Breast epithelium (tissue), 3 donors: ENCODE data around the gene CLPSL1.
"Not testable (repeated sequence)": the region's sequence is repeated elsewhere in the genome, so short reads cannot be mapped to it uniquely, and the experiment has no call there.

ENCODE experiments used
- CTCF ChIP-seq, 3 donors: fragments of 450-650 bp; IDR thresholded peaks; one replicate each; pipeline ENCODE4 v1.5.1; 2016 to 2017; ENCODE audit warnings: antibody characterized with exemption in 3 of 3, mild to moderate bottlenecking in 3 of 3, moderate library complexity in 3 of 3
- POLR2A ChIP-seq: fragments of 450-650 bp; IDR thresholded peaks from one replicate; pipeline ENCODE4 v1.6.1; 2016; ENCODE audit warnings: antibody characterized with exemption, mild to moderate bottlenecking, moderate library complexity

DNA sequence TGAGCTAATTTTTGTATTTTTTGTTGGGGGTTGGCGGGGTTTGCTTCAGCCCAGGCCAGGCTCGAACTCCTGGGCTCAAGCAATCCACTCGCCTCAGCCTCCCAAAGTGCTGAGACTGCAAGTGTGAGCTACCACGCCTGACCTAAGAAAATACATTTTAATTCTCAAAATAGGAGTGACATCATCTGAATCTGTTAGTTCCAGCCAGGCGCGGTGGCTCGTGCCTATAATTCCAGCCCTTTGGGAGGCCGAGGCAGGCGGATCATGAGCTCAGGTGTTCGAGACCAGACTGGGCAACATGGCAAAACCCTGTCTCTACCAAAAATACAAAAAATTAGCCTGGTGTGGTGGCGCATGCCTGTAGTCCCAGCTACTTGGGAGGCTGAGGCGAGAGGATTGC, 46.5 kb upstream of the CLPSL1 start:
- TF ChIP-seq CTCF (IDR thresholded peaks at IDR 0.05); POLR2A: not testable (repeated sequence)
